B cell (primary cell): ENCODE results near the gene HERPUD1. TPM values are rescaled to one million over a fixed set of nuclear protein-coding genes. Genes with fewer than 3 reads are reported as not detected.

Experiments used
- ATAC-seq: fragments of 200-7000 bp; cut with Tn5 transposase; one replicate; pipeline ENCODE4 v1.10.0; 2021; ENCODE audit warnings: low read depth, mild to moderate bottlenecking, moderate number of reproducible peaks, moderate library complexity
- CTCF ChIA-PET: fragments of 350-600 bp; sonication (Branson Sonifier 250); formaldehyde crosslinking; loops from one replicate; lab custom pipeline; 2021; ENCODE audit warnings: antibody characterized with exemption, inconsistent platforms; lab: Charles Lee
- POLR2A ChIA-PET: fragments of 350-600 bp; sonication (Branson Sonifier 250); formaldehyde crosslinking; loops from one replicate; lab custom pipeline; 2021; ENCODE audit warnings: antibody characterized with exemption; lab: Charles Lee
- DNase-seq: peaks from one replicate; pipeline ENCODE4 v3.0.0; 2013
- H2AFZ ChIP-seq: 2 replicates; pipeline ENCODE4 v1.6.1; 2012; ENCODE audit warnings: mild to moderate bottlenecking, low read depth, low read length; ENCODE audit not compliant: insufficient read depth, poor library complexity, severe bottlenecking
- H3K27ac ChIP-seq, 2 donors: 1 replicate in 1 of 2; 2 replicates in 1 of 2; pipeline ENCODE4 v1.5.1; 2012 to 2013; ENCODE audit warnings: low read length in 2 of 2, mild to moderate bottlenecking in 2 of 2, moderate library complexity in 1 of 2
- H3K27me3 ChIP-seq, 4 experiments: fragments of 200-600 bp in 1 of 4; sonication (generic) in 1 of 4; replicated peaks in 1 of 4; 1 replicate in 2 of 4; 2 replicates in 2 of 4; pipeline versions ENCODE4 v1.6.1 to v1.7.0; 2013 to 2016; ENCODE audit warnings: low read length in 3 of 4, mild to moderate bottlenecking in 2 of 4, mixed read lengths in 1 of 4, moderate library complexity in 1 of 4; ENCODE audit not compliant: insufficient read depth in 4 of 4, control insufficient read depth in 3 of 4; ENCODE audit errors: control extremely low read depth in 1 of 4
- H3K36me3 ChIP-seq, 2 experiments: replicated peaks in 1 of 2; 1 replicate in 1 of 2; 2 replicates in 1 of 2; pipeline versions ENCODE4 v1.6.1 to v1.7.1; 2013; ENCODE audit warnings: low read length in 1 of 2; ENCODE audit not compliant: insufficient read depth in 2 of 2, control insufficient read depth in 1 of 2; ENCODE audit errors: control extremely low read depth in 1 of 2, extremely low read depth in 1 of 2
- H3K4me1 ChIP-seq, 2 donors: fragments of 200-600 bp in 1 of 2; sonication (generic) in 1 of 2; 1 replicate in 1 of 2; 2 replicates in 1 of 2; pipeline versions ENCODE4 v1.5.1 to v1.6.1; 2013 to 2017; ENCODE audit warnings: low read length in 2 of 2; ENCODE audit not compliant: control insufficient read depth in 2 of 2, insufficient read depth in 2 of 2
- H3K4me2 ChIP-seq: replicated peaks from 2 replicates; pipeline ENCODE3; 2012; ENCODE audit warnings: mild to moderate bottlenecking, low read depth, low read length; ENCODE audit not compliant: poor library complexity, severe bottlenecking
- H3K4me3 ChIP-seq, 5 experiments: fragments of 200-600 bp in 1 of 5; sonication (generic) in 1 of 5; 1 replicate in 3 of 5; 2 replicates in 2 of 5; pipeline versions ENCODE4 v1.5.1 to v1.7.0; 2011 to 2016; ENCODE audit warnings: low read length in 4 of 5, mild to moderate bottlenecking in 4 of 5, low read depth in 2 of 5, control low read depth in 1 of 5, moderate library complexity in 1 of 5; ENCODE audit not compliant: insufficient read depth in 1 of 5; ENCODE audit errors: control extremely low read depth in 1 of 5, extremely low read depth in 1 of 5
- H3K79me2 ChIP-seq: fragments of 200-600 bp; sonication (generic); one replicate; pipeline ENCODE4 v1.6.0; 2016; ENCODE audit warnings: low read length; ENCODE audit not compliant: control insufficient read depth, insufficient read depth
- H3K9ac ChIP-seq: fragments of 200-600 bp; sonication (generic); 2 replicates; pipeline ENCODE4 v1.6.1; 2017; ENCODE audit warnings: mild to moderate bottlenecking, low read length, moderate library complexity
- H3K9me3 ChIP-seq, 3 donors: one replicate each; pipeline versions ENCODE4 v1.6.1 to v1.7.1; 2013; ENCODE audit warnings: low read length in 2 of 3; ENCODE audit not compliant: control insufficient read depth in 2 of 3, insufficient read depth in 1 of 3; ENCODE audit errors: control extremely low read depth in 1 of 3
- H4K20me1 ChIP-seq: 2 replicates; pipeline ENCODE4 v1.6.0; 2012; ENCODE audit warnings: mild to moderate bottlenecking, low read length; ENCODE audit not compliant: insufficient read depth, control insufficient read depth, poor library complexity, severe bottlenecking
- H3K27ac Mint-ChIP-seq: one replicate; pipeline ENCODE4 v1.8.0; 2021; ENCODE audit warnings: mixed read lengths
- H3K27me3 Mint-ChIP-seq: one replicate; pipeline ENCODE4 v1.8.0; 2021; ENCODE audit warnings: mixed read lengths
- H3K4me1 Mint-ChIP-seq: one replicate; pipeline ENCODE4 v1.8.0; 2021; ENCODE audit warnings: mixed read lengths
- H3K4me3 Mint-ChIP-seq: one replicate; pipeline ENCODE4 v1.8.0; 2021; ENCODE audit warnings: mixed read lengths
- H3K9me3 Mint-ChIP-seq: one replicate; pipeline ENCODE4 v1.8.0; 2022; ENCODE audit warnings: mixed read lengths; ENCODE audit not compliant: insufficient read depth
- CTCF ChIP-seq: fragments of 200-600 bp; IDR thresholded peaks from one replicate; pipeline ENCODE4 v1.8.0; 2022; ENCODE audit warnings: antibody characterized with exemption, mild to moderate bottlenecking
- EZH2 ChIP-seq: IDR thresholded peaks from 2 replicates; pipeline ENCODE4 v1.6.1; 2012; ENCODE audit warnings: borderline replicate concordance, low read depth, mild to moderate bottlenecking, moderate library complexity, low read length; ENCODE audit not compliant: insufficient read depth, poor library complexity, severe bottlenecking
- WGBS: methylation state at CpG from one replicate; pipeline ENCODE4 v1.1.5; 2013; ENCODE audit warnings: missing lambda C conversion rate; ENCODE audit not compliant: insufficient coverage; 5-methylcytosine and 5-hydroxymethylcytosine counted together
- intact Hi-C: fragments of 100-400 bp; cut with micrococcal nuclease; formaldehyde crosslinking; loops from one replicate; pipeline ENCODE4 v1.10.0; 2022
- polyA minus RNA-seq: library from RNA; depleted of rRNA, polyadenylated mRNA; stranded (reverse); fragments of >200 nt; gene quantifications from 2 replicates; pipeline ENCODE4 v1.2.3, GENCODE V29; 2012
- polyA plus RNA-seq: library from polyadenylated mRNA; depleted of rRNA; stranded (reverse); fragments of >200 nt; gene quantifications from 2 replicates; pipeline ENCODE4 v1.2.3, GENCODE V29; 2012
- total RNA-seq, 2 donors: library from RNA; stranded (reverse); fragments of 120-200 nt in 1 of 2; gene quantifications; 1 replicate in 1 of 2; 2 replicates in 1 of 2; pipeline versions ENCODE4 v1.2.3 to v1.2.4, GENCODE V29; 2013 to 2022

Gene HERPUD1
- 1,041 and 1,046 TPM in 2 replicates for total RNA-seq
- 123 TPM for total RNA-seq (2013)
- 273 and 504 TPM in 2 replicates for polyA plus RNA-seq
- 215 and 549 TPM in 2 replicates for polyA minus RNA-seq

GRCh38 chr16:56931892-56932720 lies at the start of gene HERPUD1:
Gene HERPUD1 (plus strand): TSS chr16:56932142. CDS start chr16:56932245, 103 bp downstream.
- under 1% methylated on average over 83 of the region's 83 CpGs for WGBS
- H3K4me3 ChIP-seq = peak within 1 kb of the TSS; percentile 88 to 98 (median 95)
- peak within 1 kb of the TSS; percentile 91 for H3K9ac ChIP-seq
- no peaks in the 10 kb centered on the region for H3K9me3 ChIP-seq
- peaks cover 14 to 35% of the 10 kb centered on the region in 2 experiments for H3K36me3 ChIP-seq
- Mint-ChIP-seq H3K4me1 (peaks cover 55% of the 10 kb centered on the region), H3K27ac (peak within 1 kb of the TSS; percentile 96), H3K27me3 (no peaks in the 10 kb centered on the region), H3K4me3 (peak within 1 kb of the TSS; percentile 92), H3K9me3 (no peaks in the 10 kb centered on the region)
- POLR2A ChIA-PET = interaction anchor here (0.6 to 7.7 kb wide), 17 partner anchors 9 to 113 kb away, joined by 3 to 108 read pairs (median 6); partner anchors contain the start of gene NLRC5
- H3K27ac ChIP-seq = peak within 1 kb of the TSS; percentile 98 to 99
- intact Hi-C loops = loop anchor here (1.0 to 10.0 kb wide), 8 partner anchors 15 to 505 kb away; partner anchors contain the start of genes AMFR and ARL2BP
- H3K27me3 ChIP-seq = no peaks in the 10 kb centered on the region
- H3K4me1 ChIP-seq = peaks cover 60 to 66% of the 10 kb centered on the region in 2 donors
- H2AFZ ChIP-seq = peak within 1 kb of the TSS; percentile 66
- H4K20me1 ChIP-seq = peaks cover 51% of the 10 kb centered on the region
- peak; percentile 80 for ATAC-seq
- H3K4me2 ChIP-seq = peak within 1 kb of the TSS; percentile 79
- CTCF ChIA-PET = interaction anchor here (0.9 to 10.8 kb wide), 10 partner anchors 9 to 110 kb away, joined by 3 to 140 read pairs (median 6); partner anchors contain the start of gene SLC12A3
- DNase-seq = no peak
- no peak for TF ChIP-seq CTCF
- TF ChIP-seq EZH2 = no peak
- peaks cover 55% of the 10 kb centered on the region for H3K79me2 ChIP-seq
